Measurements from ENCODE around the gene KCTD17.

KCTD17 gene

GRCh38 chr22:37043209-37043827, 8.2 kb upstream of the KCTD17 start:
- DNase-seq (ENCODE audit: low read depth in 2 of 2), result no peak

GRCh38 chr22:37043828-37044538, 7.6 kb upstream of the KCTD17 start:
- no peak for DNase-seq (ENCODE audit: low read depth in 2 of 2)

- no peak for DNase-seq (ENCODE audit: low read depth in 2 of 2)
Measured at GRCh38 chr22:37044634-37045625, 6.6 kb upstream of the KCTD17 start.

GRCh38 chr22:37045958-37046357, 5.6 kb upstream of the KCTD17 start:
- DNase-seq (ENCODE audit: low read depth in 2 of 2), result no peak

GRCh38 chr22:37046589-37046988, 5.0 kb upstream of the KCTD17 start:
- DNase-seq (ENCODE audit: low read depth in 2 of 2), result no peak

- DNase-seq (ENCODE audit: low read depth in 2 of 2), result no peak
Measured at GRCh38 chr22:37047006-37047405, 4.5 kb upstream of the KCTD17 start.

- DNase-seq (ENCODE audit: low read depth in 2 of 2), result no peak
Measured at GRCh38 chr22:37048133-37048532, 3.4 kb upstream of the KCTD17 start.

GRCh38 chr22:37049224-37049623, 2.3 kb upstream of the KCTD17 start:
- DNase-seq (ENCODE audit: low read depth in 2 of 2), result no peak

GRCh38 chr22:37050913-37051312, 629 bp upstream of the KCTD17 start:
- DNase-seq (ENCODE audit: low read depth in 2 of 2), result no peak

GRCh38 chr22:37052386-37053309, 1.1 kb downstream of the KCTD17 start:
- DNase-seq (ENCODE audit: low read depth in 2 of 2), result no peak

GRCh38 chr22:37053310-37054055, 1.9 kb downstream of the KCTD17 start:
- DNase-seq (ENCODE audit: low read depth in 2 of 2), result no peak

GRCh38 chr22:37054056-37054395, 2.5 kb downstream of the KCTD17 start:
- no peak for DNase-seq (ENCODE audit: low read depth in 2 of 2)

GRCh38 chr22:37054600-37055365, 3.2 kb downstream of the KCTD17 start:
- no peak for DNase-seq (ENCODE audit: low read depth in 2 of 2)

- DNase-seq (ENCODE audit: low read depth in 2 of 2), result no peak
Measured at GRCh38 chr22:37056246-37056645, 4.7 kb downstream of the KCTD17 start.

- DNase-seq (ENCODE audit: low read depth in 2 of 2), result no peak
Measured at GRCh38 chr22:37057226-37057625, 5.7 kb downstream of the KCTD17 start.

GRCh38 chr22:37057796-37058510, 6.4 kb downstream of the KCTD17 start:
- DNase-seq (ENCODE audit: low read depth in 2 of 2), result no peak

GRCh38 chr22:37058917-37059701, 7.6 kb downstream of the KCTD17 start:
- DNase-seq (ENCODE audit: low read depth in 2 of 2), result no peak

- no peak for DNase-seq (ENCODE audit: low read depth in 2 of 2)
Measured at GRCh38 chr22:37059876-37060449, 8.4 kb downstream of the KCTD17 start.
